HEK293 (cell line): Measurements from ENCODE around the gene RFX2.

Experiments used
- CTCF ChIP-seq: fragments of 450-650 bp; formaldehyde crosslinking; IDR thresholded peaks from 2 replicates; pipeline ENCODE4 v1.5.1; 2016; ENCODE audit warnings: missing biosample characterization, missing genetic modification characterization
- GLI4 ChIP-seq: fragments of 450-650 bp; formaldehyde crosslinking; IDR thresholded peaks from 2 replicates; pipeline ENCODE4 v1.5.1; 2016; ENCODE audit warnings: missing biosample characterization, missing genetic modification characterization
- KLF9 ChIP-seq: fragments of 450-650 bp; formaldehyde crosslinking; IDR thresholded peaks from 2 replicates; pipeline ENCODE4 v1.5.1; 2016; ENCODE audit warnings: missing biosample characterization, missing genetic modification characterization, low read depth
- ZNF174 ChIP-seq: fragments of 450-650 bp; formaldehyde crosslinking; IDR thresholded peaks from 2 replicates; pipeline ENCODE4 v1.5.0; 2017; ENCODE audit warnings: missing biosample characterization, mild to moderate bottlenecking, missing genetic modification characterization
- ZNF266 ChIP-seq: fragments of 450-650 bp; formaldehyde crosslinking; IDR thresholded peaks from 2 replicates; pipeline ENCODE4 v1.5.1; 2016; ENCODE audit warnings: missing biosample characterization, missing genetic modification characterization, low read depth
- ZNF76 ChIP-seq: fragments of 450-650 bp; formaldehyde crosslinking; IDR thresholded peaks from 2 replicates; pipeline ENCODE4; 2016; ENCODE audit warnings: low read depth, missing biosample characterization, missing genetic modification characterization, borderline replicate concordance

- TF ChIP-seq GLI4 (no peak), ZNF174 (tag by site-specific recombination) (no peak), CTCF (tag by site-specific recombination) (no peak), ZNF76 (no peak), KLF9 (tag by site-specific recombination) (no peak), ZNF266 (no peak)
Observed at GRCh38 chr19:6041991-6042481, 68.3 kb downstream of the RFX2 start.
